ENCODE measurements around the gene OOSP1.

Gene OOSP1

GRCh38 chr11:59938132-59938531, at the start of gene OOSP1:
OOSP1 (plus strand) TSS chr11:59938432; CDS start chr11:59938455, 23 bp downstream.
- TF ChIP-seq CTCF (IDR thresholded peaks at IDR 0.05; ENCODE audit: insufficient read depth, missing control alignments), result no peak
- no peak for FAIRE-seq
- DNase-seq (ENCODE audit: insufficient read length, low spot score), result no peak

- FAIRE-seq, result no peak
- no peak for DNase-seq (ENCODE audit: insufficient read length, low spot score)
- no peak for TF ChIP-seq CTCF (IDR thresholded peaks at IDR 0.05; ENCODE audit: insufficient read depth, missing control alignments)
These were observed 46.5 kb upstream of the OOSP1 start for GRCh38 chr11:59891781-59892181.

- FAIRE-seq (no peak), DNase-seq (ENCODE audit: insufficient read length, low spot score) (no peak)
- TF ChIP-seq CTCF (IDR thresholded peaks at IDR 0.05; ENCODE audit: insufficient read depth, missing control alignments), result no peak
These were observed 43.6 kb upstream of the OOSP1 start for GRCh38 chr11:59894616-59895015.

GRCh38 chr11:59898046-59898445, 40.2 kb upstream of the OOSP1 start:
- DNase-seq (ENCODE audit: insufficient read length, low spot score) (no peak), FAIRE-seq (no peak)
- no peak for TF ChIP-seq CTCF (IDR thresholded peaks at IDR 0.05; ENCODE audit: insufficient read depth, missing control alignments)

- no peak for TF ChIP-seq CTCF (IDR thresholded peaks at IDR 0.05; ENCODE audit: insufficient read depth, missing control alignments)
- no peak for DNase-seq (ENCODE audit: insufficient read length, low spot score)
- no peak for FAIRE-seq
These were observed 39.6 kb upstream of the OOSP1 start for GRCh38 chr11:59898650-59899049.

GRCh38 chr11:59899532-59899931, 38.7 kb upstream of the OOSP1 start:
- no peak for DNase-seq (ENCODE audit: insufficient read length, low spot score)
- TF ChIP-seq CTCF (IDR thresholded peaks at IDR 0.05; ENCODE audit: insufficient read depth, missing control alignments), result no peak
- FAIRE-seq, result no peak

GRCh38 chr11:59900366-59901126, 37.7 kb upstream of the OOSP1 start:
- FAIRE-seq (no peak), DNase-seq (ENCODE audit: insufficient read length, low spot score) (no peak)
- no peak for TF ChIP-seq CTCF (IDR thresholded peaks at IDR 0.05; ENCODE audit: insufficient read depth, missing control alignments)

Measured in D721Med (cell line).